PC-9 (cell line): ENCODE data around the gene PRICKLE2. TPM values are rescaled to one million over a fixed set of nuclear protein-coding genes. Genes with fewer than 3 reads are reported as not detected.

Experiments
- BruUV-seq: library from RNA; stranded (reverse); fragments of 400-500 nt; replicated peaks from 2 replicates; lab custom pipeline; 2021; lab: Mats Ljungman, UMichigan
- CTCF ChIA-PET: fragments of 300-600 bp; sonication (Branson Sonifier 250); formaldehyde crosslinking; loops from one replicate; lab custom pipeline; 2022; ENCODE audit warnings: antibody characterized with exemption; lab: Charles Lee
- POLR2A ChIA-PET: fragments of 300-600 bp; sonication (Branson Sonifier 250); formaldehyde crosslinking; loops from one replicate; lab custom pipeline; 2022; ENCODE audit warnings: antibody characterized with exemption; ENCODE audit not compliant: unreplicated experiment; lab: Charles Lee
- DNase-seq, 2 experiments: peaks; one replicate each; pipeline versions ENCODE4 v3.0.0 to v3.0.0-alpha.2; 2015 to 2022; ENCODE audit warnings: mixed read lengths in 1 of 2
- H2AFZ ChIP-seq: fragments of 200-600 bp; sonication (generic); 2 replicates; pipeline ENCODE4 v1.8.1; 2017; ENCODE audit warnings: antibody characterized with exemption
- H3F3A ChIP-seq: fragments of 200-600 bp; sonication (generic); 2 replicates; pipeline ENCODE4 v1.8.1; 2017; ENCODE audit warnings: antibody characterized with exemption, mild to moderate bottlenecking, low read depth; ENCODE audit not compliant: insufficient read depth
- H3K27ac ChIP-seq: fragments of 200-600 bp; sonication (generic); 2 replicates; pipeline ENCODE4 v1.6.1; 2016; ENCODE audit warnings: mixed run types
- H3K27me3 ChIP-seq: fragments of 200-600 bp; sonication (generic); 2 replicates; pipeline ENCODE4 v1.6.1; 2016; ENCODE audit warnings: low read depth, mixed run types; ENCODE audit not compliant: insufficient read depth
- H3K36me3 ChIP-seq: fragments of 200-600 bp; sonication (generic); 2 replicates; pipeline ENCODE4 v1.6.1; 2016; ENCODE audit warnings: low read depth, mixed run types
- H3K4me1 ChIP-seq: fragments of 200-600 bp; sonication (generic); replicated peaks from 2 replicates; pipeline ENCODE4 v1.6.1; 2016; ENCODE audit warnings: mixed run types; ENCODE audit not compliant: insufficient read depth
- H3K4me2 ChIP-seq: fragments of 200-600 bp; sonication (generic); 2 replicates; pipeline ENCODE4 v1.6.1; 2017; ENCODE audit warnings: mixed run types
- H3K4me3 ChIP-seq: fragments of 200-600 bp; sonication (generic); 2 replicates; pipeline ENCODE4 v1.6.1; 2016; ENCODE audit warnings: mixed run types
- H3K79me2 ChIP-seq: fragments of 200-600 bp; sonication (generic); 2 replicates; pipeline ENCODE4 v1.6.1; 2017; ENCODE audit warnings: low read depth, mixed run types
- H3K9me2 ChIP-seq: fragments of 200-600 bp; sonication (generic); 2 replicates; pipeline ENCODE4 v1.8.1; 2017; ENCODE audit warnings: mild to moderate bottlenecking; ENCODE audit not compliant: insufficient read depth
- H3K9me3 ChIP-seq: fragments of 200-600 bp; sonication (generic); 2 replicates; pipeline ENCODE4 v1.8.1; 2016; ENCODE audit warnings: low read depth; ENCODE audit not compliant: insufficient read depth
- H4K20me1 ChIP-seq: fragments of 200-600 bp; sonication (generic); 2 replicates; pipeline ENCODE4 v1.8.1; 2017; ENCODE audit not compliant: insufficient read depth
- EZH2 ChIP-seq: fragments of 200-600 bp; sonication (generic); IDR thresholded peaks from 2 replicates; pipeline ENCODE4 v1.8.0; 2017; ENCODE audit warnings: antibody characterized with exemption, low read depth
- intact Hi-C: fragments of 100-400 bp; cut with micrococcal nuclease; formaldehyde crosslinking; loops from one replicate; pipeline ENCODE4 v1.10.0; 2022; ENCODE audit not compliant: unreplicated experiment
- total RNA-seq: library from RNA; stranded (reverse); gene quantifications from 2 replicates; pipeline ENCODE4 v1.2.3, GENCODE V29; 2021
- TF ChIP-seq, protein P1 (sequence below): fragments of 200-600 bp; sonication (generic); conservative IDR thresholded peaks from 2 replicates; pipeline ENCODE4 v1.6.1; 2017; ENCODE audit warnings: mixed run types, antibody characterized with exemption, mild to moderate bottlenecking, moderate library complexity

PRICKLE2 gene
- total RNA-seq, 1 experiment from 2014 or later, result 7.9 TPM

DNA sequence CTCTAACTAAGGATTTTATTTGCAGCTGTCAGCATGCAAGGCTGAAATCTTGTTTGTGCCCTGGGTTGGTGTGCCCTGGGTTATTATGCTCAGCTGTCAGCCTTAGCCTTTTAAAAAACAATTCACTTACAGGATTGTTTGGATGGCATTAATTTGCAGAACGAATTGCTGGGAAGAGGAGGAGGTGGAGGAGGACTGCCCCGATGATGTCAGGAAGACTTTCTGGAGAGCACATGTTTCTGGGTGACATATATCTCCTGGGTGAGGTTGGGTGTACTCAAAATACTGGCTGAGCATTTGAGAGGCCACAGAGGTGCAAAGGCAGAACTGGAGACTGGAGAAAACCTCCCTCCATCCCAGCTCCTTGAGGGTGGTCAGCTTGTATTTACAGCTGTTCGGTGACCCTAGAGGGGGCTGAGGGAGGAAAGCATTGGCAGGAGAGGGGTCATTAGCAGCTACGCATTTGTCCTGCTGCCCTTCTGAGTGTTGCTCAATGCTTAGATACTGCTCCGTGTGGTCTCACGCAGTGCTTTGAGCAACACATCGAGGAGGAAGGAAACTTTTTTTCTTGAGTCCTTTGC is 142.2 kb downstream of the PRICKLE2 start:
- H3F3A ChIP-seq, result peaks cover 12% of the 10 kb centered on the region; the same call in 1 of the 2 replicates
- no peaks in the 10 kb centered on the region for H3K36me3 ChIP-seq
- H3K4me1 ChIP-seq, result no peaks in the 10 kb centered on the region; the same call in 1 of the 2 replicates
- no peak overlapping the region for H3K27ac ChIP-seq
- ChIA-PET CTCF (no interaction called here), POLR2A (interaction anchor here (0.7 kb wide), 1 partner anchor 22 kb away, joined by 3 read pairs; no protein-coding TSS in a partner anchor)
- no peaks in the 10 kb centered on the region for H3K27me3 ChIP-seq
- no peaks in the 10 kb centered on the region for H3K79me2 ChIP-seq
- H4K20me1 ChIP-seq, result no peaks in the 10 kb centered on the region
- no peaks in the 10 kb centered on the region for H3K9me3 ChIP-seq
- intact Hi-C loops, result loop anchor here (5.0 kb wide), 1 partner anchor 129 kb away; no protein-coding TSS in a partner anchor
- no peak for DNase-seq
- no peak overlapping the region for H2AFZ ChIP-seq
- no peak for TF ChIP-seq EZH2
- no peaks in the 10 kb centered on the region for H3K9me2 ChIP-seq
- no peak overlapping the region for H3K4me2 ChIP-seq
- no peak overlapping the region for H3K4me3 ChIP-seq
- no TSS peak for BruUV-seq

DNA sequence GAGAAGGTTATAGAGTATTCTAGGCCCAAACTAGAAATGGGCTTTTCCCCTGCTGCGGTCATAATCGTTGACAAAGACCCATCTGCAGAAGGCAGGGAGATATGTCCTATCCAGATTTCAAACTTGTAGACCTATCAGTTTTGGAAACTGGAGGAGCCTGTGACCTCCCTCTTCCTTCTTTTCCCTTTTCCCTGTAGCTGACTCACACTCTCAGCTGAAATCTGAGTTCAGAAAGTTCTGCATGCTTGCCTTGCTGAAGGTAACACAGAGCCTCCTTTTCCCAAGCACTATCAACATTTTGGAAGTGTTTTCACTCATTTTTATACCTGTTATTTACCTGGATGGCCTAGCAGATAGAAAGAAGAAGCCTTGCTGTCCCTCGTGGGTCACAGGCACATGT is 142.9 kb downstream of the PRICKLE2 start:
- Histone ChIP-seq H3F3A (peaks cover 12% of the 10 kb centered on the region; the same call in 1 of the 2 replicates), H4K20me1 (no peaks in the 10 kb centered on the region), H3K36me3 (no peaks in the 10 kb centered on the region), H3K27me3 (no peaks in the 10 kb centered on the region), H3K27ac (no peak overlapping the region), H3K79me2 (no peaks in the 10 kb centered on the region), H3K9me2 (no peaks in the 10 kb centered on the region), H3K4me1 (no peaks in the 10 kb centered on the region; the same call in 1 of the 2 replicates), H3K4me3 (no peak overlapping the region), H2AFZ (no peak overlapping the region), H3K9me3 (no peaks in the 10 kb centered on the region), H3K4me2 (no peak overlapping the region)
- intact Hi-C loops, result loop anchor here (5.0 kb wide), 1 partner anchor 130 kb away; no protein-coding TSS in a partner anchor
- no peak for DNase-seq
- BruUV-seq, result no TSS peak
- POLR2A ChIA-PET, result no interaction called here
- CTCF ChIA-PET, result no interaction called here
- TF ChIP-seq, protein P1, sequence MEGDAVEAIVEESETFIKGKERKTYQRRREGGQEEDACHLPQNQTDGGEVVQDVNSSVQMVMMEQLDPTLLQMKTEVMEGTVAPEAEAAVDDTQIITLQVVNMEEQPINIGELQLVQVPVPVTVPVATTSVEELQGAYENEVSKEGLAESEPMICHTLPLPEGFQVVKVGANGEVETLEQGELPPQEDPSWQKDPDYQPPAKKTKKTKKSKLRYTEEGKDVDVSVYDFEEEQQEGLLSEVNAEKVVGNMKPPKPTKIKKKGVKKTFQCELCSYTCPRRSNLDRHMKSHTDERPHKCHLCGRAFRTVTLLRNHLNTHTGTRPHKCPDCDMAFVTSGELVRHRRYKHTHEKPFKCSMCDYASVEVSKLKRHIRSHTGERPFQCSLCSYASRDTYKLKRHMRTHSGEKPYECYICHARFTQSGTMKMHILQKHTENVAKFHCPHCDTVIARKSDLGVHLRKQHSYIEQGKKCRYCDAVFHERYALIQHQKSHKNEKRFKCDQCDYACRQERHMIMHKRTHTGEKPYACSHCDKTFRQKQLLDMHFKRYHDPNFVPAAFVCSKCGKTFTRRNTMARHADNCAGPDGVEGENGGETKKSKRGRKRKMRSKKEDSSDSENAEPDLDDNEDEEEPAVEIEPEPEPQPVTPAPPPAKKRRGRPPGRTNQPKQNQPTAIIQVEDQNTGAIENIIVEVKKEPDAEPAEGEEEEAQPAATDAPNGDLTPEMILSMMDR, result no peak
- no peak for TF ChIP-seq EZH2

DNA sequence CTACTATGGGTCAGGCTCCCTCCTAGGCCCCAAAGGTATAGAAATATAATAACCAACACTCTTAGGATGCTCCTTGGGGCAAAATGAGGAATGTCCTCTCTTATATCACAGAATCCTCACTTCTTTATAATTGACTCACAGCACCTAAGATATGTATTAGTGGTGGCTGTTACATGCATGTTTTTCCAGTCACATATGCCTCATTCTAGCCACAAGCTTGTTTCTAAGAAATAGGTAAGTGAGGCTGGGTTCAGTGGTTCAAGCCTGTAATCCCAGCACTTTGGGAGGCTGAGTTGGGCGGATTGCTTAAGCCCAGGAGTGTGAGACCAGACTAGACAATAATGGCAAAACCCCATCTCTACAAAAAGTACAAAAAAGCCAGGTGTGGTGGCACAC is 144.0 kb downstream of the PRICKLE2 start:
- Histone ChIP-seq H3K79me2 (no peaks in the 10 kb centered on the region), H4K20me1 (no peaks in the 10 kb centered on the region), H2AFZ (no peak overlapping the region), H3K4me3 (no peak overlapping the region), H3K9me2 (no peaks in the 10 kb centered on the region), H3K27me3 (no peaks in the 10 kb centered on the region), H3F3A (peaks cover 12% of the 10 kb centered on the region; the same call in 1 of the 2 replicates), H3K4me1 (no peaks in the 10 kb centered on the region; the same call in 1 of the 2 replicates), H3K9me3 (no peaks in the 10 kb centered on the region), H3K36me3 (no peaks in the 10 kb centered on the region), H3K4me2 (no peak overlapping the region), H3K27ac (no peak overlapping the region)
- TF ChIP-seq EZH2, result no peak
- TF ChIP-seq, protein P1, result no peak
- DNase-seq, result no peak
- ChIA-PET POLR2A (no interaction called here), CTCF (no interaction called here)
- intact Hi-C loops, result loop anchor here (5.0 kb wide), 1 partner anchor 131 kb away; no protein-coding TSS in a partner anchor
- no TSS peak for BruUV-seq
